Nephron (organoid): Measurements from ENCODE around the gene CENPO.

Experiments used
- H3K27ac Mint-ChIP-seq, 3 experiments: 2 replicates each; pipeline ENCODE4 v1.8.0; 2020; ENCODE audit warnings: mixed read lengths in 3 of 3, mild to moderate bottlenecking in 2 of 3, moderate library complexity in 1 of 3
- H3K27me3 Mint-ChIP-seq: 2 replicates; pipeline ENCODE4 v1.8.0; 2021; ENCODE audit warnings: low read depth, mild to moderate bottlenecking, moderate library complexity, mixed read lengths
- H3K36me3 Mint-ChIP-seq: 2 replicates; pipeline ENCODE4 v1.8.0; 2020; ENCODE audit warnings: low read depth, mixed read lengths
- H3K4me1 Mint-ChIP-seq: 2 replicates; pipeline ENCODE4 v1.8.0; 2020; ENCODE audit warnings: mixed read lengths
- H3K4me3 Mint-ChIP-seq, 3 experiments: 2 replicates each; pipeline ENCODE4 v1.8.0; 2020; ENCODE audit warnings: mild to moderate bottlenecking in 3 of 3, mixed read lengths in 3 of 3, moderate library complexity in 2 of 3
- H3K9me3 Mint-ChIP-seq: 2 replicates; pipeline ENCODE4 v1.8.0; 2020; ENCODE audit warnings: mixed read lengths
- CTCF ChIP-seq, 3 experiments: fragments of 200-600 bp; sonication (generic); IDR thresholded peaks; one replicate each; pipeline ENCODE4 v1.5.0; 2021; ENCODE audit warnings: antibody characterized with exemption in 3 of 3; ENCODE audit not compliant: unreplicated experiment in 3 of 3

Gene CENPO

GRCh38 chr2:24861500-24861899 lies 68.3 kb downstream of the CENPO start:
- Mint-ChIP-seq H3K27me3 (no peaks in the 10 kb centered on the region), H3K4me3 (no peak overlapping the region), H3K9me3 (no peaks in the 10 kb centered on the region), H3K36me3 (peaks cover 4% of the 10 kb centered on the region), H3K27ac (no peak overlapping the region), H3K4me1 (peaks cover 3% of the 10 kb centered on the region)
- no peak for TF ChIP-seq CTCF (IDR thresholded peaks at IDR 0.05; ENCODE audit: unreplicated experiment in 3 of 3)

- peaks cover 11% of the 10 kb centered on the region for H3K36me3 Mint-ChIP-seq
- no peaks in the 10 kb centered on the region for H3K9me3 Mint-ChIP-seq
- no peak overlapping the region for H3K27ac Mint-ChIP-seq
- TF ChIP-seq CTCF (IDR thresholded peaks at IDR 0.05; ENCODE audit: unreplicated experiment in 3 of 3) = no peak
- H3K4me3 Mint-ChIP-seq = no peak overlapping the region
- H3K4me1 Mint-ChIP-seq = no peaks in the 10 kb centered on the region
- no peaks in the 10 kb centered on the region for H3K27me3 Mint-ChIP-seq
These were observed 70.4 kb downstream of the CENPO start for GRCh38 chr2:24863641-24864040.

- Mint-ChIP-seq H3K27me3 (no peaks in the 10 kb centered on the region), H3K4me1 (peaks cover 5% of the 10 kb centered on the region), H3K36me3 (peaks cover 11% of the 10 kb centered on the region), H3K9me3 (no peaks in the 10 kb centered on the region), H3K27ac (no peak overlapping the region), H3K4me3 (no peak overlapping the region)
- no peak for TF ChIP-seq CTCF (IDR thresholded peaks at IDR 0.05; ENCODE audit: unreplicated experiment in 3 of 3)
These were observed 73.7 kb downstream of the CENPO start for GRCh38 chr2:24866946-24867345.

GRCh38 chr2:24870440-24870839 lies 77.2 kb downstream of the CENPO start:
- Mint-ChIP-seq H3K27ac (no peak overlapping the region), H3K9me3 (no peaks in the 10 kb centered on the region), H3K36me3 (peaks cover 7% of the 10 kb centered on the region), H3K27me3 (no peaks in the 10 kb centered on the region), H3K4me1 (peaks cover 9% of the 10 kb centered on the region), H3K4me3 (no peak overlapping the region)
- no peak for TF ChIP-seq CTCF (IDR thresholded peaks at IDR 0.05; ENCODE audit: unreplicated experiment in 3 of 3)

GRCh38 chr2:24870891-24871705 lies 77.9 kb downstream of the CENPO start:
- Mint-ChIP-seq H3K27ac (peak overlapping the region in 1 of 3 experiments; percentile 24), H3K4me1 (peaks cover 9% of the 10 kb centered on the region), H3K9me3 (no peaks in the 10 kb centered on the region), H3K4me3 (no peak overlapping the region), H3K27me3 (no peaks in the 10 kb centered on the region), H3K36me3 (peaks cover 7% of the 10 kb centered on the region)
- no peak for TF ChIP-seq CTCF (IDR thresholded peaks at IDR 0.05; ENCODE audit: unreplicated experiment in 3 of 3)

GRCh38 chr2:24871852-24872333 lies 78.7 kb downstream of the CENPO start:
- Mint-ChIP-seq H3K4me1 (peaks cover 9% of the 10 kb centered on the region), H3K27ac (peak overlapping the region in 1 of 3 experiments; percentile 24), H3K27me3 (no peaks in the 10 kb centered on the region), H3K4me3 (no peak overlapping the region), H3K9me3 (no peaks in the 10 kb centered on the region), H3K36me3 (peaks cover 5% of the 10 kb centered on the region)
- TF ChIP-seq CTCF (IDR thresholded peaks at IDR 0.05; ENCODE audit: unreplicated experiment in 3 of 3) = no peak
